Breast epithelium (tissue), 4 donors: Measurements from ENCODE around the gene SAP30BP. TPM values are rescaled to one million over a fixed set of nuclear protein-coding genes. Genes with fewer than 3 reads are reported as not detected.

Experiments
- DNase-seq, 2 donors: peaks; one replicate each; pipeline ENCODE4 v3.0.0-alpha.2; 2019; ENCODE audit warnings: low spot score in 2 of 2
- H3K27ac ChIP-seq, 2 donors: fragments of 200-600 bp; sonication (generic) in 1 of 2; one replicate each; pipeline ENCODE4 v1.5.1; 2016 to 2019; ENCODE audit warnings: mild to moderate bottlenecking in 1 of 2
- H3K27me3 ChIP-seq, 2 donors: fragments of 200-600 bp; sonication (generic) in 1 of 2; one replicate each; pipeline versions ENCODE4 v1.5.1 to v1.6.0; 2017 to 2019; ENCODE audit warnings: control low read depth in 1 of 2, mild to moderate bottlenecking in 1 of 2
- H3K36me3 ChIP-seq: fragments of 200-600 bp; one replicate; pipeline ENCODE4 v1.5.1; 2019
- H3K4me1 ChIP-seq, 2 donors: fragments of 200-600 bp; sonication (generic); one replicate each; pipeline ENCODE4 v1.5.1; 2016 to 2019; ENCODE audit warnings: control low read depth in 1 of 2
- H3K4me3 ChIP-seq, 3 donors: fragments of 200-600 bp; sonication (generic); 1 replicate in 2 of 3; 2 replicates in 1 of 3; pipeline ENCODE4 v1.5.1; 2016 to 2019; ENCODE audit warnings: mild to moderate bottlenecking in 3 of 3, moderate library complexity in 2 of 3
- H3K9me3 ChIP-seq, 2 donors: fragments of 200-600 bp; sonication (generic) in 1 of 2; one replicate each; pipeline ENCODE4 v1.5.1; 2016 to 2019; ENCODE audit warnings: control low read depth in 1 of 2
- CTCF ChIP-seq, 3 donors: fragments of 450-650 bp; IDR thresholded peaks; one replicate each; pipeline ENCODE4 v1.5.1; 2016 to 2017; ENCODE audit warnings: antibody characterized with exemption in 3 of 3, mild to moderate bottlenecking in 3 of 3, moderate library complexity in 3 of 3
- POLR2A ChIP-seq: fragments of 450-650 bp; IDR thresholded peaks from one replicate; pipeline ENCODE4 v1.6.1; 2016; ENCODE audit warnings: antibody characterized with exemption, mild to moderate bottlenecking, moderate library complexity
- POLR2AphosphoS5 ChIP-seq, 3 donors: sonication (generic); formaldehyde crosslinking; IDR thresholded peaks; one replicate each; pipeline ENCODE4 v1.6.1; 2017; ENCODE audit warnings: antibody characterized with exemption in 3 of 3
- intact Hi-C: fragments of 100-400 bp; cut with DNase I; formaldehyde crosslinking; loops from one replicate; pipeline ENCODE4 v1.15.1; 2023; ENCODE audit warnings: low total_unique reads
- total RNA-seq, 3 donors: library from RNA; depleted of rRNA; stranded (reverse); fragments of >200 nt; gene quantifications; one replicate each; pipeline ENCODE4 v1.1.0, GENCODE V29; 2016

Gene SAP30BP
- total RNA-seq, 3 donors from 2014 or later: 68.3 to 89.5 (median 86.1) TPM

DNA sequence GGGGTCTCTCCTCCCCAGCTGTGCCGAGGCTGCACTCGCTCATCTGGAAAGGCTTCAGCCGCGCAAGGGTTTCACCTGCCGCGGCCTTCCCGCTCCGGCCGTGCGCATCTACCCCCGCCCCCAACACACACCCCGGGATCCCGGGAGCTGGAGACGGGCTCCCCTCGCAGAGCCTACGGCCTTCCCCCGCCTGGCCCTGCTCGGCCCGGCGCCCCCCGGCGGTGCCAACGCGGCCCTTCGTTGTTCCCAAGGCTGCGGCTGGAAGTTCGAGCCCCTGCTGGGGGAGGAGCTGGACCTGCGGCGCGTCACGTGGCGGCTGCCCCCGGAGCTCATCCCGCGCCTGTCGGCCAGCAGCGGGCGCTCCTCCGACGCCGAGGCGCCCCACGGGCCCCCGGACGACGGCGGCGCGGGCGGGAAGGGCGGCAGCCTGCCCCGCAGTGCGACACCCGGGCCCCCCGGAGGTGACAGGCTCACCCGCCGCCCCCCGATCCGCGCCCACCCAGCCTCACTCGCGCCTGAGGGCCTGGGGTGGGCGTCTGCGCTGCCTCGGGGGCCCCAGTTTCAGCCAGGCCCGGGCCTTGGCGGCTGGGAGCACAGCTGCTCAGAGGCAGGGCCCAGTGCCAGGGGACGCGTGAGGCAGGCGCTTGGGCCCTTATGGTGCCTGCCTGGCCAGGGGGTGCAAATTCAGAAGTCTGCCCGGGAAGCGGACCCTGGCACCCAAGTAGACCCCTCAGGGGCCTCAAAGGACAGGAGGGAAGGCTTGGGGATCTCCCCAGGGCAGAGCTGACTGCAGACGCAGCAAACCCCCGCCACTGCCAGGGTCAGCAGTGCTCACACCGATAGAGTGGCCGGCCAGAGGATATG, 86.6 kb downstream of the SAP30BP start:
- peaks cover 0 to 5% of the 10 kb centered on the region in 2 donors for H3K4me1 ChIP-seq
- no peak for DNase-seq
- H3K36me3 ChIP-seq: peaks cover 5% of the 10 kb centered on the region
- H3K27me3 ChIP-seq: no peaks in the 10 kb centered on the region
- TF ChIP-seq POLR2AphosphoS5 (IDR thresholded peaks at IDR 0.05) (no peak), CTCF (IDR thresholded peaks at IDR 0.05) (peak in 1 of 3 donors; percentile 20), POLR2A (no peak)
- H3K4me3 ChIP-seq: peak overlapping the region; percentile 34 to 67 (median 41)
- intact Hi-C loops: loop anchor here (2.0 kb wide), 1 partner anchor 245 kb away; no protein-coding TSS in a partner anchor
- H3K27ac ChIP-seq: peak overlapping the region; percentile 22 to 25
- H3K9me3 ChIP-seq: no peaks in the 10 kb centered on the region

DNA sequence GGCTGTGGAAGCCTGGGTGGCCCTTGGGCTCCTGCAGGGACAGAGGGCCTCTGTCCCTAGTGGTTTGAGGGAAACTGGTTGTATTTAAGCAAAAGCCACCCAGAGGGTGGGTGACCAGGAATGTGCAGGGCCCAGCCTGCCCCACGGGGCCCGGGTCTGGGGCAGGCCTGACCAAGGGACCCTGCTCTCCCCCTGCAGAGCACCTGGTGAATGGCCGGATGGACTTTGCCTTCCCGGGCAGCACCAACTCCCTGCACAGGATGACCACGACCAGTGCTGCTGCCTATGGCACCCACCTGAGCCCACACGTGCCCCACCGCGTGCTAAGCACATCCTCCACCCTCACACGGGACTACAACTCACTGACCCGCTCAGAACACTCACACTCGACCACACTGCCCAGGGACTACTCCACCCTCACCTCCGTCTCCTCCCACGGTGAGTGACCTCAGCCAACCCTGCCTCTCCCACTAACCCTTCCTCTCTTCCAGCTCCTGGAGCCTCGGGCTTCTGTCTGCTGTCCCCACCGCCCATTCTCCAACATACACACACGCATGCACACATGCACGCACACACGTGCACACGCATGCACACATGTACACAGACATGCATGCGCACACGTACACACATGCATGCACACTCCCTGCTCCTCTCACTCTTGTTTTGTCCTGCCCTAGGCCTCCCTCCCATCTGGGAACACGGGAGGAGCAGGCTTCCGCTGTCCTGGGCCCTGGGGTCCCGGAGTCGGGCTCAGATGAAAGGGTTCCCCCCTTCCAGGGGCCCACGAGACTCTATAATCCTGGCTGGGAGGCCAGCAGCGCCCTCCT, 87.5 kb downstream of the SAP30BP start:
- intact Hi-C loops: loop anchor here (2.0 kb wide), 1 partner anchor 244 kb away; no protein-coding TSS in a partner anchor
- TF ChIP-seq POLR2AphosphoS5 (IDR thresholded peaks at IDR 0.05) (no peak), POLR2A (no peak), CTCF (IDR thresholded peaks at IDR 0.05) (no peak)

DNA sequence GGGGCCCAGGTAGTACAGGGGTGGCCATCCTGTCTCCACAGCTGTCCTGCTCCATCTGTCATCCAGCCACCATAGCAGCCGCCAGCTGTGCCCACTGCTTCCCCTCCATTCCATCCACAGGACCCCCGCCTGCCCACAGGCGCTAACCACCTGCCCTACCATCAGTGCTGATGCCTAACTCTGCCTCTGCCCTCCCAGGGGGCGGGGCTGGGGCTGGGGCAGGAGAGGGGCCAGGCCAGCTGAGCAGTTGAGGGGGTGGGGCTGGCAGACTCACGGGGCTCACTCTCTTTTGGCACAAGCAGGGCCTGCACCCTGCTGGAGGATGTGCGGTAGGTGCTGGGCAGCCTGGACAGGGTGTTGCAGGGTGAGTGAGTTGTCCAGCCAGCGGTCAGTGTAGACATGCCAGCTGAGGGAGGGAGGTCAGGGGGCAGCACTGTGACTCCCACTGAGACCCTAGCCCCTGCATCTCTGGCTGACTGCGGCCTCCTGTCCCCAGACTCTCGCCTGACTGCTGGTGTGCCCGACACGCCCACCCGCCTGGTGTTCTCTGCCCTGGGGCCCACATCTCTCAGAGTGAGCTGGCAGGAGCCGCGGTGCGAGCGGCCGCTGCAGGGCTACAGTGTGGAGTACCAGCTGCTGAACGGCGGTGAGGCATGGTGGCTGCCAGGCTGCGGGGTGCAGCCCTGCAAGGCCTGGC, 88.2 kb downstream of the SAP30BP start:
- Histone ChIP-seq H3K9me3 (no peaks in the 10 kb centered on the region), H3K27me3 (no peaks in the 10 kb centered on the region), H3K4me3 (no peak overlapping the region), H3K4me1 (peaks cover 0 to 5% of the 10 kb centered on the region in 2 donors), H3K36me3 (peaks cover 5% of the 10 kb centered on the region), H3K27ac (no peak overlapping the region)
- intact Hi-C loops: loop anchor here (2.0 kb wide), 1 partner anchor 243 kb away; no protein-coding TSS in a partner anchor
- no peak for DNase-seq
- TF ChIP-seq POLR2A: no peak
- TF ChIP-seq POLR2AphosphoS5 (IDR thresholded peaks at IDR 0.05): no peak
- TF ChIP-seq CTCF (IDR thresholded peaks at IDR 0.05): no peak

More for the DNA sequence above, 87.5 kb downstream of the SAP30BP start:
- H3K27me3 ChIP-seq: no peaks in the 10 kb centered on the region
- H3K4me1 ChIP-seq: peaks cover 0 to 5% of the 10 kb centered on the region in 2 donors
- peak overlapping the region in 1 of 3 donors; percentile 67 for H3K4me3 ChIP-seq
- peaks cover 5% of the 10 kb centered on the region for H3K36me3 ChIP-seq
- DNase-seq: no peak
- no peaks in the 10 kb centered on the region for H3K9me3 ChIP-seq
- H3K27ac ChIP-seq: peak overlapping the region in 1 of 2 donors; percentile 22

GRCh38 chr17:75755990-75756389, 88.9 kb downstream of the SAP30BP start:
- DNase-seq: no peak
- TF ChIP-seq CTCF (IDR thresholded peaks at IDR 0.05) (no peak), POLR2AphosphoS5 (IDR thresholded peaks at IDR 0.05) (no peak), POLR2A (no peak)
- peaks cover 0 to 5% of the 10 kb centered on the region in 2 donors for H3K4me1 ChIP-seq
- intact Hi-C loops: loop anchor here (2.0 kb wide), 1 partner anchor 243 kb away; no protein-coding TSS in a partner anchor
- H3K4me3 ChIP-seq: no peak overlapping the region
- H3K9me3 ChIP-seq: no peaks in the 10 kb centered on the region
- peaks cover 5% of the 10 kb centered on the region for H3K36me3 ChIP-seq
- no peaks in the 10 kb centered on the region for H3K27me3 ChIP-seq
- peak overlapping the region in 1 of 2 donors; percentile 7 for H3K27ac ChIP-seq
